Muscle layer of colon (tissue), 2 donors: ENCODE measurements around the gene TMCO4.

ENCODE experiments used
- H3K27ac ChIP-seq: one replicate; pipeline ENCODE4 v1.7.0; 2013; ENCODE audit warnings: low read depth, mild to moderate bottlenecking, low read length, moderate library complexity
- H3K27me3 ChIP-seq, 2 donors: one replicate each; pipeline ENCODE4 v1.7.0; 2013; ENCODE audit warnings: low read length in 2 of 2, mild to moderate bottlenecking in 2 of 2; ENCODE audit not compliant: insufficient read depth in 2 of 2, control insufficient read depth in 1 of 2
- H3K36me3 ChIP-seq: one replicate; pipeline ENCODE4 v1.7.0; 2013; ENCODE audit warnings: mild to moderate bottlenecking, low read length; ENCODE audit not compliant: insufficient read depth
- H3K4me1 ChIP-seq: one replicate; pipeline ENCODE4 v1.7.0; 2013; ENCODE audit warnings: mild to moderate bottlenecking, low read length; ENCODE audit not compliant: insufficient read depth
- H3K4me3 ChIP-seq, 2 donors: one replicate each; pipeline ENCODE4 v1.7.0; 2013; ENCODE audit warnings: low read length in 2 of 2, low read depth in 1 of 2, mild to moderate bottlenecking in 1 of 2, moderate library complexity in 1 of 2
- H3K9ac ChIP-seq: one replicate; pipeline ENCODE4 v1.7.0; 2013; ENCODE audit warnings: low read length
- H3K9me3 ChIP-seq: one replicate; pipeline ENCODE4 v1.7.0; 2013; ENCODE audit warnings: mild to moderate bottlenecking, low read length
- donor health status: abdominal sarcoma.
- donor health status: Adenocarcinoma of cecum.

The TMCO4 gene

DNA sequence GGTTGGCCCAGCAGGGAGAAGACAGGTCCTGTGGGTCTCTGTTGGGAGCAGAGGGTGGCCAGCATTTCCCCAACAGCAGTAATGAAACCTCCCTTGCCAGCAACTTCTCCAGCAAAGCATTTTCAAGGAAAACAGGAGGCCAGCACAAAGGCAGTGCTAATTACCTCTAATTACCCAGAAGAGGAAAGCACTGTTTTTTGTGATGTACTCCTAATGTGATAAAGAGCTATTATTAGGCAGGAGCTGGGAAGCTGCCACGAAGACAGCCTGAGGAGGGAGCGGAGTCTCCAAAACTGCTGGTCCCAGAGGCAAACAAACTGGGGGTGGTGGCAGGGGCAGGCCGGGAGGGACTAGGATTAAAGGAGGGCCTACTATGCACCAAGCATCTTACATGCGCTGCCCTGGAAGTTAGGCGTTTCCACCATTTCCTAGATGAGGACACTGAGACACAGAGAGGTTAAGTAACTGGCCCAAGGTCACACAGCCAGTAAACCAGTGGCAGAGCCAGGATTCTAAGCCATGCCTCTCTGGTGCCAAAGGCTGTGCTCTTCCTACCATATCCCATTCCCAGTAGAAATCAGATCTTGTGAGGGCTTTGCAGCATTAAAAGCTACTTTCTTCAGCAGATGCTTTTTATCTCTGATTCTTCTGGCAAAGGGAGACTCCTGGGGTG, 110.5 kb downstream of the TMCO4 start:
- Histone ChIP-seq H3K9ac (no peak overlapping the region), H3K4me3 (no peak overlapping the region), H3K36me3 (peaks cover 7% of the 10 kb centered on the region), H3K4me1 (no peaks in the 10 kb centered on the region), H3K9me3 (no peaks in the 10 kb centered on the region), H3K27ac (no peak overlapping the region), H3K27me3 (no peaks in the 10 kb centered on the region)

DNA sequence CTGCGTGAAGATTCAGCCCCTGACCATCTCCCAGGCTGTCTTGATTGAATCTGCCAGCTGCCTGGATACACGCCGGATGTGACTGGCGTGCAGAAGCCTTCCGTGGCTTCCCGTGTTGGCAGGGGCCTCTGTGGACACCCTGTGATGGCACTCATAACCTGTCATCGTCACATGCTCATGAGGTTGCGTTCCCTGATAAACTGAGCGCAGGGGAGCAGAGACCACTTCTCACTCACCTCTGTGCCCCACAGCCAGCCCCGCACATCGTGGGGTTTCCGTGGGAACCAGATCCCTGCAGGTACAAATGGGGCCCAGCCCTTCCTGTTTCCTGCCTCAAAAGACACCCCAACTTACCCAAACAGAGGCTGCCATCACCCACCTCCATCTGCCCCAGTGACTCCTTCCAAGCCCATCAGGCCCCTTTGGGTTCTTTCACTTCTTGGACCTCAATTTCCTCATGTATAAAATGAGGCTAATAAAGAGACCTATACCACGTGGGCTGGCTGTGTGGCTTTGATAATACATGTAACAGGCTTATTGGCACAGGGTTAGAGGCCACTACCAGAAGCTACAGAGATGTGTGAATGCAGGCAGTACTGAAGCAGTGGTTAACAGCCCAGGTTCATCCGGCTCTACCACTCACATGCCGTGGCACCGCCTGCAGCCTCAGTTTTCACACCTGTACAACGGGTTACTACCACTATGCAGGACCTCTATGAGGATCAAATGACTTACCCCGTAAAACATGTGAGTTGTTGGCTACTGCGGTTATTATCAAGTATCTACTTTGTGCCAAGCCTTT, 111.5 kb downstream of the TMCO4 start:
- H3K9ac ChIP-seq: no peak overlapping the region
- H3K27ac ChIP-seq: no peak overlapping the region
- no peaks in the 10 kb centered on the region for H3K9me3 ChIP-seq
- H3K27me3 ChIP-seq: no peaks in the 10 kb centered on the region
- H3K4me1 ChIP-seq: no peaks in the 10 kb centered on the region
- H3K36me3 ChIP-seq: peaks cover 5% of the 10 kb centered on the region
- no peak overlapping the region for H3K4me3 ChIP-seq

DNA sequence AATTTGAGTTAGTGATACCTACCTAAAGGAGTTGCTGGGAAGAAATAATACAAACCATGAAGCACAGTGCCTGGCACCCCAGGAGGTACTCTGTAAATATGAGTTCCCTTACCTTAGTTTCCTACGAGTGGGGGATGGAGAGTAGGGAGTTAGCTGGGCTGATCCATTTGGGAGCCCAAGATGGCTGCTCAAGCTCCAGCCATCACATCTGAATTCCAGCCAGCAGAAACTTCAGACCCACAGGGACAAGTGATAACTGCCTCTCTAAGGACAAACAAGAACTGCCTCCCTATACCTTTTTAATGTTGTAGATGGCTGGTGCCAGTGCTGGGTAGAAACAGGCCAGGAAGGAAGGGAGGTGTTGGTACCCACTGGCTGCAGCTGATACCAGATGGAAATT, 112.3 kb downstream of the TMCO4 start:
- H3K9me3 ChIP-seq: no peaks in the 10 kb centered on the region
- H3K27me3 ChIP-seq: no peaks in the 10 kb centered on the region
- no peak overlapping the region for H3K9ac ChIP-seq
- no peaks in the 10 kb centered on the region for H3K4me1 ChIP-seq
- H3K27ac ChIP-seq: no peak overlapping the region
- no peak overlapping the region for H3K4me3 ChIP-seq
- H3K36me3 ChIP-seq: peaks cover 5% of the 10 kb centered on the region

DNA sequence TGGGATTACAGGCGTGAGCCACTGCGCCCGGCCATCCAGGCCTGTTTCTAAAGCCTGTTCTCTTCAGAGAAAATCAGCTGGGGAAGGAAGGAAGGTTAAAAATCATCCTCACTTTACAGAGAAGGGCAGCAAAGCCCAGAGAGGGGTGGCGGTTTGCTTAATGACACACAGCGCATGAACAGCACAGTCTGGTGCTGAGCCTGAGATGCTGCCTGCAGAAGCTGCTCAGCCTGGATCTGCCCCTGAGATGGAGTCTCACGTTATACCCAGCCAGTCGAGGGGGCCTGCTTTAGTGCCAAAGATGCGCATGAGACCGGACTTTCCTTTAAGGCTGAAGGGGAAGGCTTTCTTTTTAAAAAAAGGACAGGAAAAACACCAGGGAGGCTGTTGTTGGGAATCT, 113.7 kb downstream of the TMCO4 start:
- Histone ChIP-seq H3K9ac (no peak overlapping the region), H3K27me3 (no peaks in the 10 kb centered on the region), H3K27ac (no peak overlapping the region), H3K4me3 (no peak overlapping the region), H3K4me1 (no peaks in the 10 kb centered on the region), H3K9me3 (no peaks in the 10 kb centered on the region), H3K36me3 (peaks cover 5% of the 10 kb centered on the region)

DNA sequence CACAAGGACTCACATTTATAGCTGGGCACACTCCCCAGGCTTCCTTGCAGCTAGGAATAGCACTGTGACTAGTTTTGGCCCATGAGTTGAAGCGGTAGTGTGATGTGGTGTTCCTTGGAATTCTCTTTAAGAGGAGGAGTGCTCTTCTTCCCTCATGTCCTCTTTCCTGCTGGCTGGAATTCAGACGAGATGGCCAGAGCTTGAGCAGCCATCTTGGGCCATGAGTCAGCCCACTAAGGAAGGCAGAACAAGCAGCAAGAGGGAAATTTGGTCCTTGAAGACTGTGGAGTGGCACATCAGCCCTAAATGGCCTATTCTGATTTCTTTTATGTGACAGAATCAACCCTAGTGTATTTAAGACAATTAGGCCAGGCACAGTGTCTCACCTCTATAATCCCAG, 115.0 kb downstream of the TMCO4 start:
- H3K36me3 ChIP-seq: peaks cover 5% of the 10 kb centered on the region
- H3K4me1 ChIP-seq: no peaks in the 10 kb centered on the region
- no peak overlapping the region for H3K27ac ChIP-seq
- no peak overlapping the region for H3K4me3 ChIP-seq
- H3K27me3 ChIP-seq: no peaks in the 10 kb centered on the region
- H3K9ac ChIP-seq: no peak overlapping the region
- H3K9me3 ChIP-seq: no peaks in the 10 kb centered on the region

DNA sequence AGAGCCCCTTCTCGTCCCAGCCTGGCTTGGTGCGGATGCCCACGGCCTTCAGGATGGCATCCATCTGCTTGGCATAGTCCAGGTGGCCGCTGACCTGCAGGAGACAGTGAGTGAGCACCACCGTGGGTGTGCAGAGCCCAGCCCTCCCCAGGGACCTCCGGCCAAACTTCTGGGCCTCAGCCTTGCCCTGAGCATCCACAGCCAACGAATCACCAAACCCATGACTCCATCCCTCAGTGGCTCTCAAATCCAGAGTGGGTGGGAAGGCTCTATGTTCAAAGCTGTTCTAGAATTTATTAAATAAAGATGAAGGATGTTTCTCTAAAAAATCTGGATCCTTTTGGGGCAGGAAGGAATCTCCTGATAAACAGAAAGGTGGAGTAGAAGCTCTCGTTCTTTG, 116.4 kb downstream of the TMCO4 start:
- Histone ChIP-seq H3K36me3 (no peaks in the 10 kb centered on the region), H3K4me3 (no peak overlapping the region), H3K4me1 (no peaks in the 10 kb centered on the region), H3K9ac (no peak overlapping the region), H3K27ac (no peak overlapping the region), H3K9me3 (no peaks in the 10 kb centered on the region), H3K27me3 (no peaks in the 10 kb centered on the region)

DNA sequence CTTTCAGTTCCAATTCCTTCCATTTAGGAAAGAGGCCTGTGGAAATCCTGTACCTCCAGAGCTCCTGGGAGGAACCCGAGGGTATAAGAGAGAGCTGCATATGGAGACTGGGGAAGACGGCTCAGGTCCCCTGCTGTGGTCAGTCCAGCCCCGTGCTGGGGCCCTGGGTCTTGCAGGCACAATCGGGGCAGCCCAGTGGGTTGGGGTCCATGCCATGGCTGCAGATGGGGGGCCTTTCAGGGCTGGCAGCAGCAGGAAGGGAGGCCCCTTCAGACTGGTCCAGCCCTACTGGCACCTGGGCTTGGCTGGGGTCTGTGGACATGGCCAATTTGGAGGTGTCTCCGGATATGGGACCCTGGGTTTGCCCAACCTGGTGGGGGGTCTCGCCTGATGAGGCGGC, 116.8 kb downstream of the TMCO4 start:
- H3K27me3 ChIP-seq: no peaks in the 10 kb centered on the region
- H3K9me3 ChIP-seq: no peaks in the 10 kb centered on the region
- no peak overlapping the region for H3K27ac ChIP-seq
- no peak overlapping the region for H3K4me3 ChIP-seq
- no peak overlapping the region for H3K9ac ChIP-seq
- no peaks in the 10 kb centered on the region for H3K4me1 ChIP-seq
- H3K36me3 ChIP-seq: no peaks in the 10 kb centered on the region

DNA sequence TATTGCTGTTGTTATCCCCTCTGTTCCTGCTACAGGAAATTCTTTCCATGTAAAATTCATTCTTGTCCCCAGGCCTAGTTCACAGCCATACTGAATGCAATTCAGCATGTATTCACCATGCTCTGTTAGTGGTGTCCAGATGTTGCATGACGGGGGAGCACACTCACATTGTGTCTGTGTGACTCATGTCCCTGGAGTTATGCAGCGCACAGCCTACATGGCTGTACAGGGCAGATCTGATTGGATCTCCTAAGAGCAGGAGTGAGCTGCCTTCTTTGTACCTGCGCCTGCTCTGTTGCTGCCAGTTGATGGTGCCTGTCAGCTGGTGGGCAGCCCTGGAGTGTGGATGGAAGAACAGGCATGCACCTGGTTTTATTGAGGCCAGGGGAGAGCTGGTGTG, 117.5 kb downstream of the TMCO4 start:
- Histone ChIP-seq H3K4me1 (no peaks in the 10 kb centered on the region), H3K9me3 (no peaks in the 10 kb centered on the region), H3K36me3 (no peaks in the 10 kb centered on the region), H3K27ac (no peak overlapping the region), H3K4me3 (no peak overlapping the region), H3K27me3 (no peaks in the 10 kb centered on the region), H3K9ac (no peak overlapping the region)

DNA sequence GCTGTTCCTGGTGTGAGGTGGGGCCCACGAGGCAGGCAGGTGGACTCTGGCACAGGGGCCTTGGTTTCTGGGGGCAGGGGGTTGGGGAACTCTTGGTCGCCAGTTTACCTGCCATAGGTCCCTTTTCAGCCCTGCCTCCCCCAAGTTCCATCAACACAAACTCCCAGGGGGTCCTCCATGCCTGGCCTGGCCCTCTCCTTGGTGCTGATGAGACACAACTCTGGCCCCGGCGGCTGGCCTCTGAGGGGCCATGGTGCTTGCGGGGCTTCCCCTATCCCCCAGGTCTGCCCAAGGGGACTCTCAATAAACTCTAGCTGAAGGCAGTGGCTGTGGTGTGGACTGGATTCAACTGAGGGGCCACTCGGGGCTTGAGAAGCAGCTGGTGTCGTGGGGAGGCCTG, 119.1 kb downstream of the TMCO4 start:
- Histone ChIP-seq H3K4me1 (no peaks in the 10 kb centered on the region), H3K9ac (no peak overlapping the region), H3K4me3 (no peak overlapping the region), H3K27me3 (no peaks in the 10 kb centered on the region), H3K9me3 (no peaks in the 10 kb centered on the region), H3K36me3 (no peaks in the 10 kb centered on the region), H3K27ac (no peak overlapping the region)

DNA sequence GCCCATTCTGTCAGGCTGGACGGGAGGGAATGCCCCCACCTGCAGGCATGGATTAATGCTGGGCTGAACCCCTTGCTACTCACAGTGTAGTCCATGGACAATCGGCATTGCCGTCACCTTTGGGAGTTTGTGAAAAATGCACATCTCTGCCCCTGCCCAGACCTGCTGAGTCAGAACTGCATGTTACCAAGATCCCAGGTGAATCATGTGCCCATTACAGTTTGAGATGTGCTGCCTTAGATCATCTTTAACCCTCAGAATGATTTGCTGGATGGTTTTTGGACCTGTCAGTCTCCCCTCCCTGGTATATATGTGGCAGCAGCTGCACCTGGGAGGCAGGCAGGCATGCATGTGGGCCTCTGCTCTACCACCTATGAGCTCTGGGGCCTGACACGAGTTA, 120.0 kb downstream of the TMCO4 start:
- H3K4me1 ChIP-seq: no peaks in the 10 kb centered on the region
- H3K27ac ChIP-seq: no peak overlapping the region
- H3K4me3 ChIP-seq: no peak overlapping the region
- H3K36me3 ChIP-seq: no peaks in the 10 kb centered on the region
- no peak overlapping the region for H3K9ac ChIP-seq
- no peaks in the 10 kb centered on the region for H3K27me3 ChIP-seq
- no peaks in the 10 kb centered on the region for H3K9me3 ChIP-seq

DNA sequence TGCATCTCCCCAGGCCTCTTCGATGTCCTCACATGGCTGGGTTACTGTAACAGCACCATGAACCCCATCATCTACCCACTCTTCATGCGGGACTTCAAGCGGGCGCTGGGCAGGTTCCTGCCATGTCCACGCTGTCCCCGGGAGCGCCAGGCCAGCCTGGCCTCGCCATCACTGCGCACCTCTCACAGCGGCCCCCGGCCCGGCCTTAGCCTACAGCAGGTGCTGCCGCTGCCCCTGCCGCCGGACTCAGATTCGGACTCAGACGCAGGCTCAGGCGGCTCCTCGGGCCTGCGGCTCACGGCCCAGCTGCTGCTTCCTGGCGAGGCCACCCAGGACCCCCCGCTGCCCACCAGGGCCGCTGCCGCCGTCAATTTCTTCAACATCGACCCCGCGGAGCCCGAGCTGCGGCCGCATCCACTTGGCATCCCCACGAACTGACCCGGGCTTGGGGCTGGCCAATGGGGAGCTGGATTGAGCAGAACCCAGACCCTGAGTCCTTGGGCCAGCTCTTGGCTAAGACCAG, 120.7 kb downstream of the TMCO4 start:
- Histone ChIP-seq H3K27me3 (no peaks in the 10 kb centered on the region), H3K4me3 (no peak overlapping the region)

DNA sequence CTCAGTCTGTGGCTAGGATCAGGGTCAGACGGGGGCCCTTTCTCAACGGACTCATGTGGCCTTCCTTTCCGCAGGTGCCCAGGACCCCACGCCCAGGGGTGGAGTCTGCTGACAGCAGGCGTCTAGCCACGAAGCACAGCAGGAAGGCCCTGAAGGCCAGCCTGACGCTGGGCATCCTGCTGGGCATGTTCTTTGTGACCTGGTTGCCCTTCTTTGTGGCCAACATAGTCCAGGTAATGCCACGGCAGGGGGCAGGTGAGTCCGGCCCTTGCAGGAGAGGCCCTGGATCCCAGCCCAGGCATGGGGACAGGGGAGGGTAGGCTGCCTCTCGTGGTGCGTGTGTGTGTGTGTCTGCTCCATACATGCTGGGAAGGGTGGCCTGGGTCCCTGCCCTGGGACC, 121.2 kb downstream of the TMCO4 start:
- Histone ChIP-seq H3K27me3 (no peaks in the 10 kb centered on the region), H3K27ac (no peak overlapping the region), H3K4me3 (no peak overlapping the region), H3K9me3 (no peaks in the 10 kb centered on the region), H3K9ac (no peak overlapping the region), H3K4me1 (no peaks in the 10 kb centered on the region), H3K36me3 (no peaks in the 10 kb centered on the region)

More for the DNA sequence above, 120.7 kb downstream of the TMCO4 start:
- Histone ChIP-seq H3K4me1 (no peaks in the 10 kb centered on the region), H3K27ac (no peak overlapping the region), H3K36me3 (no peaks in the 10 kb centered on the region), H3K9ac (no peak overlapping the region), H3K9me3 (no peaks in the 10 kb centered on the region)
